Sigmoid colon (tissue), 4 donors: ENCODE data around the gene DCAF4.

Experiments used
- POLR2AphosphoS5 ChIP-seq, 4 donors: sonication (generic); formaldehyde crosslinking; IDR thresholded peaks; one replicate each; pipeline ENCODE4 v1.6.1; 2017; ENCODE audit warnings: antibody characterized with exemption in 4 of 4
- TF ChIP-seq, protein P1 (sequence below), 4 experiments: fragments of 450-650 bp in 3 of 4; fragments of 200-600 bp in 1 of 4; IDR thresholded peaks; one replicate each; pipeline ENCODE4 v1.5.1; 2016 to 2019; ENCODE audit warnings: antibody characterized with exemption in 4 of 4, mild to moderate bottlenecking in 3 of 4, moderate library complexity in 2 of 4

DNA sequence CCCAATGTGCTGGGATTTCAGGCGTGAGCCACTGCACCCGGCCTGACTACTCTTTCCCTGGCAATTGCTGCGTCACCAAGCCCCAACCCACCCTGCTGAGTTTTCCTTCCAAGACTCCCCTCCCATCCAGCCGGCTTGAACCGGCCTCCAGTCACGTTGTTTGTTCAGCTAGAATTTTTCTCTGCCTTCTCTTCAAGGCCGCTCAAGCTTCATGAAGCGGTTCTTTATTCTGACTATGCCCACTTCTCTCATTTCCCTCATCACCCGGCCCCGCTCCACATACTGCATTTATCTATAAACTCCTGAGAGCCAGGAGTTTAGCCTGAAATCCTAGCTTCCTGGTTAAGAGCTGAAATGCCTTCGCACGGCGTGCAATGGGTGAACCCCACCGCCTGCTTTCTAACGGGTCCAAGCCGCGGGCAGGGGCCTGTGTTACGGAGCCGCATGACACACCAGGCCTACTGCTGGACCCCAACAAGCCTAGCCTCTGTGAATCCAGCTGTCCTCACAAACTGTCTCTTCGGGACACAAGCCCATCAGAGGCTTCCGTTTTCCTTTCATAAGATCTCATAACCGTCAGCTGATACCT lies 999 bp upstream of the DCAF4 start:
- TF ChIP-seq, protein P1, sequence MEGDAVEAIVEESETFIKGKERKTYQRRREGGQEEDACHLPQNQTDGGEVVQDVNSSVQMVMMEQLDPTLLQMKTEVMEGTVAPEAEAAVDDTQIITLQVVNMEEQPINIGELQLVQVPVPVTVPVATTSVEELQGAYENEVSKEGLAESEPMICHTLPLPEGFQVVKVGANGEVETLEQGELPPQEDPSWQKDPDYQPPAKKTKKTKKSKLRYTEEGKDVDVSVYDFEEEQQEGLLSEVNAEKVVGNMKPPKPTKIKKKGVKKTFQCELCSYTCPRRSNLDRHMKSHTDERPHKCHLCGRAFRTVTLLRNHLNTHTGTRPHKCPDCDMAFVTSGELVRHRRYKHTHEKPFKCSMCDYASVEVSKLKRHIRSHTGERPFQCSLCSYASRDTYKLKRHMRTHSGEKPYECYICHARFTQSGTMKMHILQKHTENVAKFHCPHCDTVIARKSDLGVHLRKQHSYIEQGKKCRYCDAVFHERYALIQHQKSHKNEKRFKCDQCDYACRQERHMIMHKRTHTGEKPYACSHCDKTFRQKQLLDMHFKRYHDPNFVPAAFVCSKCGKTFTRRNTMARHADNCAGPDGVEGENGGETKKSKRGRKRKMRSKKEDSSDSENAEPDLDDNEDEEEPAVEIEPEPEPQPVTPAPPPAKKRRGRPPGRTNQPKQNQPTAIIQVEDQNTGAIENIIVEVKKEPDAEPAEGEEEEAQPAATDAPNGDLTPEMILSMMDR (IDR thresholded peaks at IDR 0.05) = no peak
- TF ChIP-seq POLR2AphosphoS5 (IDR thresholded peaks at IDR 0.05) = no peak
